Breast epithelium (tissue), 4 donors: ENCODE results near the gene EFR3B. TPM values are rescaled to one million over a fixed set of nuclear protein-coding genes. Genes with fewer than 3 reads are reported as not detected.

Source experiments
- DNase-seq, 2 donors: peaks; one replicate each; pipeline ENCODE4 v3.0.0-alpha.2; 2019; ENCODE audit warnings: low spot score in 2 of 2
- H3K27ac ChIP-seq, 2 donors: fragments of 200-600 bp; sonication (generic) in 1 of 2; one replicate each; pipeline ENCODE4 v1.5.1; 2016 to 2019; ENCODE audit warnings: mild to moderate bottlenecking in 1 of 2
- H3K27me3 ChIP-seq, 2 donors: fragments of 200-600 bp; sonication (generic) in 1 of 2; one replicate each; pipeline versions ENCODE4 v1.5.1 to v1.6.0; 2017 to 2019; ENCODE audit warnings: control low read depth in 1 of 2, mild to moderate bottlenecking in 1 of 2
- H3K36me3 ChIP-seq: fragments of 200-600 bp; one replicate; pipeline ENCODE4 v1.5.1; 2019
- H3K4me1 ChIP-seq, 2 donors: fragments of 200-600 bp; sonication (generic); one replicate each; pipeline ENCODE4 v1.5.1; 2016 to 2019; ENCODE audit warnings: control low read depth in 1 of 2
- H3K4me3 ChIP-seq, 3 donors: fragments of 200-600 bp; sonication (generic); 1 replicate in 2 of 3; 2 replicates in 1 of 3; pipeline ENCODE4 v1.5.1; 2016 to 2019; ENCODE audit warnings: mild to moderate bottlenecking in 3 of 3, moderate library complexity in 2 of 3
- H3K9me3 ChIP-seq, 2 donors: fragments of 200-600 bp; sonication (generic) in 1 of 2; one replicate each; pipeline ENCODE4 v1.5.1; 2016 to 2019; ENCODE audit warnings: control low read depth in 1 of 2
- POLR2A ChIP-seq: fragments of 450-650 bp; IDR thresholded peaks from one replicate; pipeline ENCODE4 v1.6.1; 2016; ENCODE audit warnings: antibody characterized with exemption, mild to moderate bottlenecking, moderate library complexity
- POLR2AphosphoS5 ChIP-seq, 3 donors: sonication (generic); formaldehyde crosslinking; IDR thresholded peaks; one replicate each; pipeline ENCODE4 v1.6.1; 2017; ENCODE audit warnings: antibody characterized with exemption in 3 of 3
- intact Hi-C: fragments of 100-400 bp; cut with DNase I; formaldehyde crosslinking; loops from one replicate; pipeline ENCODE4 v1.15.1; 2023; ENCODE audit warnings: low total_unique reads
- total RNA-seq, 3 donors: library from RNA; depleted of rRNA; stranded (reverse); fragments of >200 nt; gene quantifications; one replicate each; pipeline ENCODE4 v1.1.0, GENCODE V29; 2016
- TF ChIP-seq, protein P1 (sequence below), 3 donors: fragments of 450-650 bp; IDR thresholded peaks; one replicate each; pipeline ENCODE4 v1.5.1; 2016 to 2017; ENCODE audit warnings: antibody characterized with exemption in 3 of 3, mild to moderate bottlenecking in 3 of 3, moderate library complexity in 3 of 3

Gene EFR3B
- total RNA-seq, 3 donors from 2014 or later: 0.16 to 0.98 (median 0.73) TPM

DNA sequence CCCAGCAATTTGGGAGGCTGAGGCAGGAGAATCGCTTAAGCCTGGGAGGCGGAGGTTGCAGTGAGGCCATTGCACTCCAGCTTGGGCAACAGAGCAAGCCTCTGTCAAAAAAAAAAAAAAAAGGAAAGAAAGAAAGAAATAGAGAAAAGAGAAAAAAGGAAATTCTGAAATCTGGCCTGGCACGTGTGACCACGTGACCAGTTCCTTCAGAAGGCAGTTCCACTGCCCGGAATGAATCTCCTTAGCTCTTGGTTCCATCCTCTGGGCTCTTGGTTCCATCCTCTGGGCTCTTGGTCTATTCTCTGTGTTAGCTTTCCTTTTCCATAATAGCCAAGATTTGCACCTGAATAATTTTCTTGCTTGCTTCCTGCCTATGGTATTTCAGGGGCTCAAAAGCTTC, 131.8 kb downstream of the EFR3B start:
- peaks cover 0 to 8% of the 10 kb centered on the region in 2 donors for H3K27me3 ChIP-seq
- intact Hi-C loops: no loop called here
- H3K27ac ChIP-seq: no peak overlapping the region
- H3K4me1 ChIP-seq: no peaks in the 10 kb centered on the region
- H3K4me3 ChIP-seq: no peak overlapping the region
- no peaks in the 10 kb centered on the region for H3K9me3 ChIP-seq
- no peaks in the 10 kb centered on the region for H3K36me3 ChIP-seq
- DNase-seq: no peak
- TF ChIP-seq, protein P1, sequence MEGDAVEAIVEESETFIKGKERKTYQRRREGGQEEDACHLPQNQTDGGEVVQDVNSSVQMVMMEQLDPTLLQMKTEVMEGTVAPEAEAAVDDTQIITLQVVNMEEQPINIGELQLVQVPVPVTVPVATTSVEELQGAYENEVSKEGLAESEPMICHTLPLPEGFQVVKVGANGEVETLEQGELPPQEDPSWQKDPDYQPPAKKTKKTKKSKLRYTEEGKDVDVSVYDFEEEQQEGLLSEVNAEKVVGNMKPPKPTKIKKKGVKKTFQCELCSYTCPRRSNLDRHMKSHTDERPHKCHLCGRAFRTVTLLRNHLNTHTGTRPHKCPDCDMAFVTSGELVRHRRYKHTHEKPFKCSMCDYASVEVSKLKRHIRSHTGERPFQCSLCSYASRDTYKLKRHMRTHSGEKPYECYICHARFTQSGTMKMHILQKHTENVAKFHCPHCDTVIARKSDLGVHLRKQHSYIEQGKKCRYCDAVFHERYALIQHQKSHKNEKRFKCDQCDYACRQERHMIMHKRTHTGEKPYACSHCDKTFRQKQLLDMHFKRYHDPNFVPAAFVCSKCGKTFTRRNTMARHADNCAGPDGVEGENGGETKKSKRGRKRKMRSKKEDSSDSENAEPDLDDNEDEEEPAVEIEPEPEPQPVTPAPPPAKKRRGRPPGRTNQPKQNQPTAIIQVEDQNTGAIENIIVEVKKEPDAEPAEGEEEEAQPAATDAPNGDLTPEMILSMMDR (IDR thresholded peaks at IDR 0.05): no peak
- TF ChIP-seq POLR2A: no peak
- no peak for TF ChIP-seq POLR2AphosphoS5 (IDR thresholded peaks at IDR 0.05)

DNA sequence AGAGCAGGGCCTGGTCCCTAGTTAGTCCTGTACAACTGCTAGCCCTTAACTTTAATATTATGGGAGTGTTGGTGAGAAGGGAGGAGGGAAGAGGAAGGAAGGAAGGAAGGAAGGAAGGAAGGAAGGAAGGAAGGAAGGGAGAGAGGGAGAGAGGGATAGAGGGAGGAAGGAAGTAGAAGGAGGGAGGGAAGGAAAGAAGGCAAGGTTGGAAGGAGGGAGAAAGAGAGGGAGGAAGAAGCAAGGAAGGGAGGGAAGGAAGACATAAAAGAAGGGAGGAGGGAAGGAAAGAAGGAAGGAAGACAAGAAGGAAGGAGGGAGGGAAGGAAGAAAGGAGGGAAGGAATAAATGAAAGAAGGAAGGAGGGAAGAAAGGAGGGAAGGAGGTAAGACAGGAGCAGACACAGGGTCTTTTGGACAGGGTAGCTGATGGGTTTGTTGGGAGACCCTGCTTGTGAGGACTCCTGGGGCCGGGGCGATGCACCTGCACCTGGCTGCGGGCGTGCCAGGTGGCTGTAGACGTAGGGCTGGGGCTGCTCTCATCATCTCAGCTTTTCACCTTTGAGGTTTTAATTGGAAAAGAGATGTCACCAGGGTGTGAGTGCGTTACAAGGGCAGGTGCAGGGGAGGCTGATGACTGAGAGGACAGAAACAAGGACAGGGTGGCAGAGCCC, 132.5 kb downstream of the EFR3B start:
- H3K4me3 ChIP-seq: no peak overlapping the region
- no peak for DNase-seq

DNA sequence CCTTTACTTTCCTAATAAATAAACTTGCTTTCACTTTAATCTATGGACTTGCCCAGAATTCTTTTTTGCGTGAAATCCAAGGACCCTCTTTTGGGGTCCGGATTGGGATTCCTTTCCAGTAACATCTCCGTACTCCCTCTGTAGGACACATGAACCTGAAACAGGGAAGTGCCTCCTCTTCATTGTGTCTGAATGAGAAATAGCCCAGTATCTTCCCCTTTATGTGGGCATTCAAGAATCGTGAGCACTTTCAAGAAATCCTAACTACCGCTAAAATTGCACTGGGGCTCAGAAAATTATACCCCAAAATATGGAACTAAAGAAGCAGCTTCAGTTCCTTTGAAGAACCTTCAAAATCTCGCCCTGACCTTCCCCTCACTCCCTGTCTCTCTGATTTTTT, 134.3 kb downstream of the EFR3B start:
- Histone ChIP-seq H3K36me3 (no peaks in the 10 kb centered on the region), H3K4me3 (no peak overlapping the region), H3K4me1 (no peaks in the 10 kb centered on the region), H3K27ac (no peak overlapping the region), H3K9me3 (no peaks in the 10 kb centered on the region), H3K27me3 (peaks cover 0 to 3% of the 10 kb centered on the region in 2 donors)
- intact Hi-C loops: no loop called here
- no peak for DNase-seq
- TF ChIP-seq POLR2AphosphoS5 (IDR thresholded peaks at IDR 0.05): no peak
- no peak for TF ChIP-seq POLR2A
- TF ChIP-seq, protein P1 (IDR thresholded peaks at IDR 0.05): no peak

More for the DNA sequence above, 132.5 kb downstream of the EFR3B start:
- TF ChIP-seq POLR2A: no peak
- no peak for TF ChIP-seq POLR2AphosphoS5 (IDR thresholded peaks at IDR 0.05)
- TF ChIP-seq, protein P1 (IDR thresholded peaks at IDR 0.05): no peak
- Histone ChIP-seq H3K9me3 (no peaks in the 10 kb centered on the region), H3K36me3 (no peaks in the 10 kb centered on the region), H3K27ac (no peak overlapping the region), H3K27me3 (peaks cover 0 to 3% of the 10 kb centered on the region in 2 donors), H3K4me1 (no peaks in the 10 kb centered on the region)
- intact Hi-C loops: no loop called here

DNA sequence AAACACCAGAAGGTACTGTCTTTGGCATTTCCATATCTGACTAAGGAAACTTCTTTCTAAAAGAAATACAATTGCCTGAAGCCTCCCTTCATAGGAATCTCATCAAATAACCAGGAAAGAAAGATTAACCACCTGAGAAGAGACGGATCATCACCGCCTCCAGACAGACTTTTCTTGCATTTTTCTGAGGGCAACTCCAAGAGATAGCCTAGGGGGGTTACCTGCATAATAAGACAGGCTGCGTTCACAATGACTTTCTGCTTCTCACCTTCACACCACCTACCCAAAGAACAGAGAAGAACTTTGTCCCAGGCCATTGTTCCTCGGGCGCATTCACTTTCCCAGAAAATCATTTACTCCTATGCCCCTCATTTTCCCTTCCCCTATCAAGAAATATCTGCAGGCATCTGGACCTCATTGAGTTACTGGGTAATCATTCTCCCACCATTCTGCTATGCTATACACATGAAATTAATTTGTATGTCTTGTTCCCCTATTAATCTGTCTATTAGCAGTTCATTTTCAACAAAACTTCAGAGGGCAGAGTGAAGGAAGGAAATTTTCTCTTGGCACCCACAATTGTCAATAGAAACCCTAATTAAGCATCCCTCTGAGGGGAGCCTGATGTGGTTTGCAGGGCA, 134.8 kb downstream of the EFR3B start:
- no peak overlapping the region for H3K27ac ChIP-seq
- TF ChIP-seq, protein P1 (IDR thresholded peaks at IDR 0.05): no peak
- no peak for TF ChIP-seq POLR2AphosphoS5 (IDR thresholded peaks at IDR 0.05)
- TF ChIP-seq POLR2A: no peak
- no peaks in the 10 kb centered on the region for H3K9me3 ChIP-seq
- no peak for DNase-seq
- H3K36me3 ChIP-seq: no peaks in the 10 kb centered on the region
- peaks cover 0 to 3% of the 10 kb centered on the region in 2 donors for H3K27me3 ChIP-seq
- no peak overlapping the region for H3K4me3 ChIP-seq
- intact Hi-C loops: no loop called here
- H3K4me1 ChIP-seq: no peaks in the 10 kb centered on the region

GRCh38 chr2:25177211-25177611, 135.3 kb downstream of the EFR3B start:
- Histone ChIP-seq H3K27me3 (peaks cover 0 to 3% of the 10 kb centered on the region in 2 donors), H3K36me3 (no peaks in the 10 kb centered on the region), H3K4me1 (no peaks in the 10 kb centered on the region), H3K27ac (no peak overlapping the region), H3K9me3 (no peaks in the 10 kb centered on the region), H3K4me3 (no peak overlapping the region)
- intact Hi-C loops: no loop called here
- no peak for DNase-seq
- TF ChIP-seq, protein P1 (IDR thresholded peaks at IDR 0.05): no peak
- no peak for TF ChIP-seq POLR2AphosphoS5 (IDR thresholded peaks at IDR 0.05)
- no peak for TF ChIP-seq POLR2A
